ENCODE results near the gene SMS.

The SMS gene

DNA sequence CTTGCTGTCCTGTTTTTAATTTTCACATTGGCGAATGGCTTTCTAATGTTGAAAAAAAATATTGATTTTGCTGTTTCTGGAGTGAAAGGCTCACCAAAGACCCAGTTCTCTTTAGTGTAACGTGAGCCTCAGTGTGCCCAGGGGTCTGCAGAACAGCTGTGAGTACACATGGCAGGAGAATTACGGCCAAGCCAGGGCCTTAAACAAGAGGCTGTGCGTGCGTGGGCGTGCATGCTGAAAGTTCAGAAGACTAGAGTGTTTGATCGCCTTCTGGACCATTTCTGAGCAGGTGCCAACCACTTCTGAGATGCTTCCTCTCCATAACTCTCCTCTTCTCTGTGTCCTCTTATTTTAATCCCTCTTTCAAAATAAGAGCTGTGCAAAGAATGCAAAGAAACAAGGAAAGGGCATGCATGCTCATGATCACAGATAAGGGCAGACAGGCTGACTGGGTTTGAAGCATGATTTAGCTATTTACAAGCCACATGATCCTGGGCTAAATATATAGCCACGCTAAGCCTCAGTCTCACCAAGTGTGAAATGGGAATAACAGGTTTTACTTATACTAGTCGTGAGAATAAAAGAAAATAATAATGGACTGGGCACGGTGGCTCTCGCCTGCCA is 101.5 kb downstream of the SMS start:
- DNase-seq: no peak

DNA sequence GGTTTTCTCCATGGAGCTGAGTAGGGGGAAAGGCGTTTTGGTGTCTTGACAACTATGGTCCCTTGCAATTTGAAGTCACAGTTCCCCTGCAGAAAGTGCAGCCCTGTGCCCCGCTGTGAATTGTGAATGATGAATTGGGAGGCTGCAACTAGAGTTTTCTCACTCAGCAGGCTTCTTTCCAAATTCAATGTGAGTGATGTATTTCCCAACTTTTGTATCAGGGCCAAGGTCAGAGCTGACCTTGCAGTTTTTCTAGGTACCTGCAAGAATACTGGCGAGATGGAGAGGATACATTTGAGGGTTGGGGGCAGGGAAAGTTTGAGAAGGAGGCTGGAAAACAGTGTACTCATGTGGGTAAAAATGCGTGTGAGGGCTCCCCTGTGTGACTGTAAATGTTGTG is 103.4 kb downstream of the SMS start:
- DNase-seq: no peak

Measured in inflammatory macrophage treated with lipopolysaccharide for 1 hour (primary cell).